ENCODE measurements around the gene DEAF1.

DNA sequence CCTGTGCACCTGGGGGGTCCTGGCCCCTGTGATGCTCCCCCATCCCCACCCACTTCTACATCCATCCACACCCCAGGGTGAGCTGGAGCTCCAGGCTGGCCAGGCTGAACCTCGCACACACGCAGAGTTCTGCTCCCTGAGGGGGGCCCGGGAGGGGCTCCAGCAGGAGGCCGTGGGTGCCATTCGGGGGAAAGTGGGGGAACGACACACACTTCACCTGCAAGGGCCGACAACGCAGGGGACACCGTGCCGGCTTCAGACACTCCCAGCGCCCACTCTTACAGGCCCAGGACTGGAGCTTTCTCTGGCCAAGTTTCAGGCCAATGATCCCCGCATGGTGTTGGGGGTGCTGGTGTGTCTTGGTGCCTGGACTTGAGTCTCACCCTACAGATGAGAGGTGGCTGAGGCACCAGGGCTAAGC lies 32.3 kb upstream of the DEAF1 start:
- TF ChIP-seq, protein P1, sequence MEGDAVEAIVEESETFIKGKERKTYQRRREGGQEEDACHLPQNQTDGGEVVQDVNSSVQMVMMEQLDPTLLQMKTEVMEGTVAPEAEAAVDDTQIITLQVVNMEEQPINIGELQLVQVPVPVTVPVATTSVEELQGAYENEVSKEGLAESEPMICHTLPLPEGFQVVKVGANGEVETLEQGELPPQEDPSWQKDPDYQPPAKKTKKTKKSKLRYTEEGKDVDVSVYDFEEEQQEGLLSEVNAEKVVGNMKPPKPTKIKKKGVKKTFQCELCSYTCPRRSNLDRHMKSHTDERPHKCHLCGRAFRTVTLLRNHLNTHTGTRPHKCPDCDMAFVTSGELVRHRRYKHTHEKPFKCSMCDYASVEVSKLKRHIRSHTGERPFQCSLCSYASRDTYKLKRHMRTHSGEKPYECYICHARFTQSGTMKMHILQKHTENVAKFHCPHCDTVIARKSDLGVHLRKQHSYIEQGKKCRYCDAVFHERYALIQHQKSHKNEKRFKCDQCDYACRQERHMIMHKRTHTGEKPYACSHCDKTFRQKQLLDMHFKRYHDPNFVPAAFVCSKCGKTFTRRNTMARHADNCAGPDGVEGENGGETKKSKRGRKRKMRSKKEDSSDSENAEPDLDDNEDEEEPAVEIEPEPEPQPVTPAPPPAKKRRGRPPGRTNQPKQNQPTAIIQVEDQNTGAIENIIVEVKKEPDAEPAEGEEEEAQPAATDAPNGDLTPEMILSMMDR (IDR thresholded peaks at IDR 0.05) = no peak
- TF ChIP-seq POLR2A (IDR thresholded peaks at IDR 0.05) = no peak
